NCI-H510A treated with DMSO at 0.1 percent for 48 hours (cell line): ENCODE data around the gene MRS2.
"Not testable (repeated sequence)": the region's sequence is repeated elsewhere in the genome, so short reads cannot be mapped to it uniquely, and the experiment has no call there.

Experiments used
- DNase-seq: peaks from one replicate; lab custom pipeline; 2025; lab: John Stamatoyannopoulos, UW

Gene MRS2

DNA sequence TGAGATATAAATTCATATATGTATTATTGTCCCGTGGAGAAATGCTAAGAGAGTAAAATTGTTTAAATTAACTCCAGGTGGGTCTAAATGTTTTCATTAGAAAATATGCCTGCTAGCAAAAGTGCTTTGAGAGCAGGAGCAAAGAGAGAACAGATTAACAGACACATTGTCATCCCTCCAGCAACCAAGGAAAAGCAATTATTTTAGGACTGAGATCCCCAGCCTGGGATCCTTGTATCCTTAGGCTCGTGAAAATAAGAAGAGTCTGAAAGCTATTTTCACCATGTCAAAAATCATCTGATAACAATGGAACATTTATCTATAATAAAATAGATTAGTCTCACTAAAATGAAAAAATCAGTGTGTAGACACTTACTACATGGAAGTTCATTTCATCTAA, 11.5 kb upstream of the MRS2 start:
- no peak for DNase-seq

GRCh38 chr6:24391756-24392405, 10.9 kb upstream of the MRS2 start:
- DNase-seq: no peak

GRCh38 chr6:24394061-24394779, 8.5 kb upstream of the MRS2 start:
- no peak for DNase-seq

- no peak for DNase-seq
These were observed 7.8 kb upstream of the MRS2 start for GRCh38 chr6:24394780-24395437.

- no peak for DNase-seq
These were observed 5.9 kb upstream of the MRS2 start for GRCh38 chr6:24396824-24397223.

GRCh38 chr6:24397631-24398030, 5.1 kb upstream of the MRS2 start:
- no peak for DNase-seq

- not testable (repeated sequence) for DNase-seq
These were observed 2.4 kb upstream of the MRS2 start for GRCh38 chr6:24400045-24401039.

GRCh38 chr6:24401458-24401857, 1.3 kb upstream of the MRS2 start:
- DNase-seq: no peak

- peak; percentile 10 for DNase-seq
These were observed 727 bp downstream of the MRS2 start for GRCh38 chr6:24403501-24403824.

DNA sequence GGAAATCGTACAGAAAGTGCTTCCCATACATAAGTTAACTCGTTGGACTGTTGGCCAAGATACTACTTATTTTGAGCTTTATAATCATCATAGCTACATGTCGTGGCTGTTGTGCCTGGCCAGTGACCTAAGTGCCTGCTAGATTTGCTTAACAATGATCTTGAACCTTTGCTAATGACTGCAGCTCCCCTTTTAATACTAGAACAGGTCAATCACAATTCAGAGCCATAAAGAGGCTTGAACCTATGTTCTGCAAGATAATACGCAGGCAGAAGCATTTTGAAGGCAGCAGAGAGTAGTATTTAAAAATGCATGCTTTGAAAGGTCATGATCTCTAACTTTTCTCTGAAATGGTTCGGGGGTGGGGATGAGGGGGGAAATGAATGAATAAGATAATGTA, 2.5 kb downstream of the MRS2 start:
- DNase-seq: no peak

GRCh38 chr6:24408719-24409410, 6.1 kb downstream of the MRS2 start:
- DNase-seq: no peak

GRCh38 chr6:24410622-24411021, 7.9 kb downstream of the MRS2 start:
- DNase-seq: no peak

DNA sequence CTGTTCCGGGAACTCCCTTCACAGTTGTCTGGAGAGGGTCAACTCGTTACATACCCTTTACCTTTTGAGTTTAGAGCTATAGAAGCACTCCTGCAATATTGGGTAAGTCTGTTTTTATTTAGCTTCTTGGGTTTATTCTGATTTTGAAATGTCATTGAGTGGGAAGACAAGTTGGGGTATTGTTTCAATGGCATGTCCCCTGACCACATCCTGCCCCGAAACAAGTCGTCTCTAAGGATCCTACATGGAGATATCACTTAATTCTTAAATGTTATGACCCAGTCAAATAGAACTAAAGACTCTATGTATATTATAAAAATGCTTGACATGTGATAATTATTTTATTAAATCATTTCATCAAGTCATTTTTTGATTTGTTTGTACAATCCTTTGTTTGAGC, 9.6 kb downstream of the MRS2 start:
- DNase-seq: no peak

GRCh38 chr6:24414531-24414930, 11.8 kb downstream of the MRS2 start:
- DNase-seq: not testable (repeated sequence)

DNA sequence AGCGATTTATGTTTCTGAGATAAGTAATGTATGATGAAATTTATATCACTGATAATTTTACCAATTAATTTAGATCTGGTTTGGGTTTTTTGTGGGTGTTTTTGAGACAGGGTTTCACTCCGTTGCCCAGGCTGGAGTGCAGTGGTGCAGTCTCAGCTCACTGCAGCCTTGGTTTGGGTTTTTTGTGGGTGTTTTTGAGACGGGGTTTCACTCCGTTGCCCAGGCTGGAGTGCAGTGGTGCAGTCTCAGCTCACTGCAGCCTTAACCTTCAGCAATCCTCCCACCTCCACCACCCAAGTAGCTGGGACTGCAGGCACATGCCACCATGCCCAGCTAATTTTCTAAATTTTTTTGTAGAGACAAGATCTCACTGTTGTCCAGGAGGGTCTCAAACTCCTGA, 13.0 kb downstream of the MRS2 start:
- DNase-seq: no peak

GRCh38 chr6:24419526-24419925, 16.8 kb downstream of the MRS2 start:
- DNase-seq: no peak

DNA sequence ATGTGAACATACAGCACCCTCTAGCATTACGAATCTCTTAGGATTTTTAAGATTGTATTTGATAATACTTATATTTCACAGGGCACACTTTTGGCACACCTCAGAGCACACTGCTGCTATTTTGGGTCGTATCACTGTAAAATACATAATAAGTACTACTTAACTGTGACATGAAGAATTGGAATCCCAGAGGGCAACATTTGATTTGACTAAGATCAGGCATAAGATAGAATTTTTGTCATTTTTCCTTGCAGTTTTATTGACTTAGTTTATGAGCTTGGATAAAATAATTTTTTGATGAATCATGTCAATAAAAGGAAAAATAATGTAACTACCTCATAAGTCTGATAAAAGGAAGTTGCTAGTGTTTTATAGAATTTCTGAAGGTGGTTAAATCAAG, 22.4 kb downstream of the MRS2 start:
- no peak for DNase-seq

- DNase-seq: no peak
These were observed 24.2 kb downstream of the MRS2 start for GRCh38 chr6:24426729-24427446.

DNA sequence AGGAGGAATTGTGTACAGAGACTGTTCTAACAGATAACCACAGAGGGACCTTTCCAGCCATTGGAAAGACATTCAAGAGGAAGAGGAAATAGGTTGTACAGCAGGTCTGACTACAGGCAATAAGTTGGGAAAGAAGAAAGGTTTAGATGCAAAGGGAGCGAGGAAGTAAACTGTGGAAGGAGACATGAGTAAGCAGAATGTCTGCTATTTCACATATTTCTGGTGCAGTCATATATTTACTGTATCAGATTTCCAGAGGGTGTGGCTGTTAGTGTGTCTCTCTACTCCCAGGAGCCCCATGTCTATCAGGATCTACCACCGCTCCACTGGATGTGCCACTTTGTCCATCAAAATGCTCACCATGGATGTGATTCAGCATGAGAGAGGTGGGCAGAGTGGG, 25.9 kb downstream of the MRS2 start:
- no peak for DNase-seq

DNA sequence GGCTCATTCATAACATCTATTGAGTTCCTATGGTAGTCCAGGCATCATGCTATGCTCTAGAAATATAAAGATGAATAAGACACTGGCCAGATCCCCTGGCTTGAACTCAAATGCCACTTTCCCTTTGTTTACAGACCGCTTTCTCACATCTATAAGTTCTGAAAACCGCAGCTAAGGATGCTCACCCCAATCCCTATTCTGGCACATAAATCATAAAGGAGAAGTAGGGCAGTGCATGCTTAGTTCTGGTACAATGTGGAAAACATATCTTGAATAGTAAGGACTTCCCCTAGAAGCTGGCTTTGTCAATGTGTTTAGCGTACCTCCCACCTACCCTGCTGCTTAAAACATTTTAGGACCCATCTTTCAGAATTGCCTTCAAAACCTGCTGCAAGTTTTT, 26.4 kb downstream of the MRS2 start:
- DNase-seq: no peak

- DNase-seq: no peak
These were observed 27.4 kb downstream of the MRS2 start for GRCh38 chr6:24430086-24430485.
